Activated CD4-positive, alpha-beta T cell treated with anti-CD3 and anti-CD28 coated beads for 4 hours (primary cell): ENCODE measurements around the gene TEX26.

Experiments used
- DNase-seq, 2 donors: peaks; one replicate each; pipeline ENCODE4 v3.0.0-alpha.2; 2020

The TEX26 gene

GRCh38 chr13:30932481-30933353, at the start of gene TEX26:
Gene TEX26, plus strand, starts transcription at chr13:30932656. Its CDS starts 60 bp downstream, at chr13:30932716.
- DNase-seq = no peak

GRCh38 chr13:30882996-30883766, 49.3 kb upstream of the TEX26 start:
- DNase-seq = no peak

DNA sequence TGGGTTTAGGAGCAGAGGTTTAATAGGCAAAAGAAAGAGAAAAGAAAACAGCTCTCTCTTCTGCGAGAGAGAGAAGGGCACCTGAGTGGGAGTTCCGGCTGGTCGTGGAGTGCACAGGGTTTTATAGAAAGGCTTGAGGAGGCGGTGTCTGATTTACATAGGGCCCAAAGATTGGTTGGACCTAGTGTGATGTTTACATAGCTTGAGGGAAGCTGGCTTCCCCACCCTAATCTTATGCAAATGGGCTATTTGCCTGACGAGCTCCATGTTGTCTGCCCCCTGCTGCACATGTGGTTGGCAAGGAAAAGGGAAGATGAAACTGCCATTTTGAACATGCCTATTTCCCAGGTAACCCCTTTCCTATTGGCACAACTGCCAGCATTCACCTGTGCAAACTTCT, 47.9 kb upstream of the TEX26 start:
- no peak for DNase-seq

- no peak for DNase-seq
Observed at GRCh38 chr13:30889196-30889690, 43.2 kb upstream of the TEX26 start.

GRCh38 chr13:30892966-30893365, 39.5 kb upstream of the TEX26 start:
- DNase-seq = no peak

GRCh38 chr13:30895773-30896172, 36.7 kb upstream of the TEX26 start:
- no peak for DNase-seq

- no peak for DNase-seq
Observed at GRCh38 chr13:30898070-30898469, 34.4 kb upstream of the TEX26 start.

DNA sequence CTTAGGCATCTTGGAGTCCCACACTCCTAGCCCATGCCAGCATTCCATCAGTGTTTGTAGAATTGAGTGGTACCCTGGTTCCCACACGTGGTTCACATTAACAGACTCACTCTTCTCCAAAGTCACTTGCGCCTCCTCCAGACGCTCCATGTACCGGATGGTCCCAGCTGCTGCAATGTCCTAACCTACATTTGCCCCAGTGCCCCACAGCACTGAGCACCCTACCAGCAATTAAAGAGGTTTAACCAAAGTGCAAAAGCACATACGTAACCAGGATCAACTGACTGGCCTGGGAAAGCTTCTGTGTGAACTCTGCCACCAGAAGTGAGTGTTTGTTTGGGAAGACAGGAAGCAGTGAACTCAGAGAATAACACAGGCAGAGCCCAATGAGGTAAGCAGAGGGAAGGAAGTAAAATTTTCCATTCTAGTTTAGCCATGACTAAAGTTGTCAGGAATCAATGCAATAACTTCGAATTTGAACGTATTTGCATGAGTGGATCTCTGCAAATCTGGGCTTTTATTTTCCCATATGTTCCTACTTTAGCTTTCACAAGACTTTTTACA, 33.7 kb upstream of the TEX26 start:
- no peak for DNase-seq

DNA sequence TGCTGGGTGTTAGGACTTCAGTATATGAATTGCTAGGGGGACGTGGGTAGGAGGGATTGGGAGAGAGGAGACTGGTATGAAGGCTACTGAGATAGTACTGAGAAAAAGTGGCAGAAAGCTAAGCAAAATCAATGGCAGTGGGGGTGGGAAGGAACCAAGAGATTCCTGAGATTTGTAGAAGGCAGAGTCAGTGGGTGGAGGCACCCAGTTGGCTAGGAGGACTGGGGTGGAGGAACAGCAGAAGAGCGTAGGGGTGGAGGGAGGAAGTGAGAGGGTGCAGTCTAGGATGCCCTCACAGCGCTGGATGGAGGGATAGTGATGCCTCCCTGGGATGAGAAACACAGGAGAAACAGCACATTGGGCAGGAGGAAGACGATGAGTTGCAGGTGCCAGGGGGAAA, 32.0 kb upstream of the TEX26 start:
- DNase-seq = no peak

GRCh38 chr13:30900952-30901749, 31.3 kb upstream of the TEX26 start:
- no peak for DNase-seq

GRCh38 chr13:30904043-30904442, 28.4 kb upstream of the TEX26 start:
- DNase-seq = no peak

DNA sequence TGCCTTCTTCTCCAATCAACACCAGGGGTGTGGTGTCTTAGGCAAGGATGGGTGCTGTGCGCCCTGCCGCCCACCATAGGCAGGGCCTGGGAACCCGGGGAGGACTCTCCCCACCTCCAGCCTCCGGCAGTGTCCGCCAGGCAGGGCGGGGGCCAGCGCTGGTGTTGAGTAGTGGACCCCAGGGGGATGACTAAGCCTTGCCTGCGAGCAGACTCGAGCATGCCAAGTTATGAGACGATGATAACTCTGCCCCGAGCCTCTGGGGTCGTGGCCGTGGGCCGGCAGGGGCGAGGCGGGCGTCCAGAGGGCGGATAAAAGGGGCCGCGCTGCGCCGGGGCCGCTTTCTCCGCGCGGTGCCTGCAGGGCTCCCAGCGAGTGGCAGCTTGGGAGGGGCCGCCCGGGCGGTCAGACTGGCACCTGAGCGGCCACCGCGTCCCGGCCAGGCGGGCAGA, 26.5 kb upstream of the TEX26 start, which contains the start of gene MEDAG:
MEDAG (plus strand) TSS at position 340 of the 452 bp plus-strand sequence. CDS start 245 bp downstream, outside the sequence.
- DNase-seq = no peak

DNA sequence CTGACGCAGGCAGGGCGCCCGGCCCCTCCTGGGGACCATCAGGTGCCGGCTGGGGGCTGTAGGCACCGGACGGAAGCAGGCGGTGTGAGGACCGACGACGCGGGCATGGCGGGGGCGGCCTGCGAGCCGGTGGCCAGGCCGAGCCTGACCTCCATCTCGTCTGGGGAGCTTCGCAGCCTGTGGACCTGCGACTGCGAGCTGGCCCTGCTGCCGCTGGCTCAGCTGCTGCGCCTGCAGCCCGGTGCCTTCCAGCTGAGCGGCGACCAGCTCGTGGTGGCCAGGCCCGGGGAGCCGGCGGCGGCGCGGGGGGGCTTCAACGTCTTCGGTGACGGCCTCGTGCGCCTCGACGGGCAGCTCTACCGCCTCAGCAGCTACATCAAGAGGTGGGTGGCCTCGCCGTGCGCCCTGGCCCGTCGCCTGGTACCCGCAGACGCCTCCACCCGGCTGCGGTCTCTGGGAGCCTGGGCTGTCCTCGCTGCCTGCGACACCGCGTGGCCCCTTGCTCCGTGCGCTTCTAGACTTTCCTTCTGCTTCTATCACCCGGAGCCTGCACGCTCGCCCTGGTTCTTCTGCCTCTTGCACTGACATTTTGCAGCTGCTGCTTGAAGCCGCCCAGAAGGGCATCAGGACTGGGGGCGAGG, 25.9 kb upstream of the TEX26 start:
- DNase-seq = no peak

DNA sequence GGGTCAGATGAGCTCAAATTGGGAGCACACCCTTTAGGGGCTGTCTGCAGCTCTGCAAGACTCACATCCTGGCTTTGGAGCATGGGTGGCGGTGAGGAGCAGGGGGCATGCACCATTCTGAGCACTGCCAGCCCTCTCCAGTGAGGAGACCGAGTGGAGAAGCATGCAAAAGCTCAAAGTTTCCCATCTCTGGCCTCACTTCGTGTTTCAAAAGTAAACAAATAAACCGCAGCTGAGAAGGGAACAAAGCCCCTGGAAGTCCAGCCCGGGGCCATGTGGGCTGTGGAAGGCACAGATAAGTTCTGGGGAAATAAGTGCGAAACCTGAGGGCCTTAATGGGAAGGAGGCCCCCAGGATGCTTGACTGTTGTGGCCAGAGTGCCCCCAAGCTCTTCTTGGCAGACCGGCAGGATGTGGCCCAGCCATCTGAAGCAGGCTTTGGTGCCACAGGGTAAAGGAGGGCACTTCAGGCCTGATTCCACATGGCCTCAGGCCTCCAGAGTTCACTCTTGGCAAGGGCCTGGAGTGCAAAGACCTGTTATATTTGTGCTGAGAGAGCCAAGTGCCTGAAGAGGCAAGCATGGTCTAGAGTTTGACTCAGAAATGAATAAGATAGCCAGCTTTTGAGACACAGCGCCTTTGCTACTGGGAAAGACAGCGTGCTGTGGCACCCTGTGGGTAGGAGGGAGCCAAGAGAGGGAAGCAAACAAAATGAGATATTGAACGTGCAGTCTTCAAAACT, 25.2 kb upstream of the TEX26 start:
- DNase-seq = no peak

GRCh38 chr13:30908416-30908980, 24.0 kb upstream of the TEX26 start:
- DNase-seq = no peak

- no peak for DNase-seq
Observed at GRCh38 chr13:30910676-30911075, 21.8 kb upstream of the TEX26 start.

GRCh38 chr13:30915691-30916541, 16.5 kb upstream of the TEX26 start:
- no peak for DNase-seq

DNA sequence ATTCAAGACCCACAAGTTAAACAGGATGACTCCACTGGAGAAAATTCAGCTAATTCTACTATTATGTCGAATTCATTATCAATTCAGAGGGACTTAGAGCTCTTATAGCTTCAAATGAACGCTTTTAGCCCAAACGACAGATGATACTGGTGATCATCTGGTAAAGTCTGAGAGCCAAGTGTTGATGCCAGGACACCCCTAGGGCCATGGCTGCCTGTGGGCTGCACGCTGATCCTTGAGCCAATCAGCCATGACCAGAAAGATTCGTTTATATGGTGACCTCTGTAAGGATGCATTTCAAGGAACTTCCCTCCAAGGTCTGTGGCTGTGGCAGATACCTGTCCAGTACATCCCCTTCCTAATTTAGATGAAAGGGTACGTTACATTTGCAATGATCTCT, 15.5 kb upstream of the TEX26 start:
- DNase-seq = no peak

- DNase-seq = no peak
Observed at GRCh38 chr13:30918662-30919405, 13.6 kb upstream of the TEX26 start.
